HG03175 (cell line): ENCODE measurements around the gene AKT1.
"Not testable (repeated sequence)": the region's sequence is repeated elsewhere in the genome, so short reads cannot be mapped to it uniquely, and the experiment has no call there.

Experiments
- ATAC-seq: cut with Tn5 transposase; IDR thresholded peaks from one replicate; pipeline ENCODE4 v1.9.1; 2021; ENCODE audit warnings: mild to moderate bottlenecking, moderate library complexity; ENCODE audit not compliant: unreplicated experiment

Gene AKT1

DNA sequence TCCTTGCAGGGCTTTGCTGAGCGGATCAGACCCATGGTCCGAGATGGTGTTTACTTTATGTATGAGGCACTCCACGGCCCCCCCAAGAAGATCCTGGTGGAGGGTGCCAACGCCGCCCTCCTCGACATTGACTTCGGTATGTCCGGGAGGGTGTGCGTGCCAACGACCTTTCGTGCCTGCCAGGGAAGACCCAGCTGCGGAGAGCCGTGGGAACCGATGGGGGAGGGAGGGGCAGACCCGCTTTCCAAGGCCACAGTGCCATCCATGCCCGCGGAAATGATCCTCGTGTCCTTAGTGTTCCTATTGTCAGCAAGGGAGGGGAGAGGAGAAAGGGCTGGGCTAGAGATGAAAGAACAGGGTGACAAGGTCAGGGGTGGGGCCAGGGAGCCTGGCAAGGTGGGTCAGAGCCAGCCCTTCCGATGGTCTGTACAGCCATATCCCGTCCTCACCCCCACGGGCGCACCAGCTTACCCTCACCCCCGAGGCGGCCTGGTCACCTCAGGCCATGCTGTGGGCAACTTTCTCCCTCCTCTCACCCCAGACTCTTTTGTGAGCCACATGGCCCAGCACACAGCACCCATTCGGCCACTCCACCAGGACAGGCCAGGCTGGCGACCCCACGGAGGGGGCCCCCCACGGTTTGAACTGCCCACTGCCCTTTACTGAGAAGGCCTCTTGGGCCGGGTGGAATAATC lies 54.3 kb downstream of the AKT1 start:
- no peak for ATAC-seq

DNA sequence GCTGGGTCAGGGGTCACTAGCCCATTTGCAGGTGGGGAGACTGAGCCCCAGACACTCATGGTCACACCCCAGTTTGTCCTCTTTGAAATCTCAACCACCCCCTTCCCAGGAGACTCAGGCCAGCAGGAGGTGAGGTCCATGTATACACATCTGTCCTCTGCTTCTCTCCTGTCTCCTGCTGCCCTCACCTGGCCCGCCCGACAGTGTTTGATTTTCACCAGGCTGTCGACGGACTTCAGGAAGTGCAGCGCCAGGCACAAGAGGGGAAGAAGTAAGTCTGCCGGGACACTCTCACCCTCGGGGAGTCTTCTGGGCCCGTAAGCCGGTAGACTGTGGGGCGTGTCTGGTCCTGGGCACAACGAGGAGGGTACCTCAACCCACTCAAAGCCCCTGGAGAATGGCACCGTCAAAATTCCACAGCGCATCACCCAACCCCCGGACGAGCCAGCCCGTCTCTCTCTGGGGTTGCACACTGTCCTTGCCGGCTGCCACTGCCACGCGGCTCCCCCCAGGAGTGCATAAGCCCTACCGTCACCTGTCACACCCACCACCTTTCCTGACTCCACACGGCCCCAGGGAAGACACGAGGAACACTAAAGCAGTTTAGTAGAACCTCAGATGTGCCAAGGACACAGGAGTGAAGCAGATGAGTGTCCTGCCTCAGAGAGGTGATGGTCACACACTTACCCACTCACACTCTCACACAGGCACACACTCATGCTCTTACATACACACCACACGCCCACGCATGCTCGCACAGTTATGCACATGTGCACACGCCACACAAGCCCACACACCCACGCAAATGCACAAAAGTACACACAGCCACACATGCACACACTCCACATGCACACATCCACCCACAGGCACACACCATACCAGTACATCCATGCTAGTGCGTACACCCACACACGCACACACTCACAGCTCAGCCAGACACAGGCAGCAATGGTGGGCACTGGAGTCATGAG lies 55.7 kb downstream of the AKT1 start:
- no peak for ATAC-seq

DNA sequence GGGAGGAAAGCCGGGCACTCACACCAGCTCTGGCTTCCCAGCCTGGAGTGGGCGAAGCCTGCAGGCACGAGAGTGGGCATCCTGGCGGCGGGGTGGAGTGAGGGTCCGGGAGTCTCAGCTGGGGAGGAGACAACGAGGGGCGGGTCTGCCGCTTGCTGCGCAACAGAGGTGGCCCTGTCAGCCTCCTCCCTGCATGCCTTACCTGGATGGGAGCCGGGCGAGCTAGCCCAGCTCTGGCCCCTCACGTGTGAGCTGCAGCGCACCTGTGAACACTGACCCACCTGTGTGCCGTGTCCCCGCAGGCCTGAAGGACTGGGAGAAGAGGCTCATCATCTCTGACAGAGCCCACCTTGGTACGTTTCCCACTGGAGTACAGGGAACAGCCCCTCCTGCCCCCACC lies 56.5 kb downstream of the AKT1 start:
- ATAC-seq = no peak

DNA sequence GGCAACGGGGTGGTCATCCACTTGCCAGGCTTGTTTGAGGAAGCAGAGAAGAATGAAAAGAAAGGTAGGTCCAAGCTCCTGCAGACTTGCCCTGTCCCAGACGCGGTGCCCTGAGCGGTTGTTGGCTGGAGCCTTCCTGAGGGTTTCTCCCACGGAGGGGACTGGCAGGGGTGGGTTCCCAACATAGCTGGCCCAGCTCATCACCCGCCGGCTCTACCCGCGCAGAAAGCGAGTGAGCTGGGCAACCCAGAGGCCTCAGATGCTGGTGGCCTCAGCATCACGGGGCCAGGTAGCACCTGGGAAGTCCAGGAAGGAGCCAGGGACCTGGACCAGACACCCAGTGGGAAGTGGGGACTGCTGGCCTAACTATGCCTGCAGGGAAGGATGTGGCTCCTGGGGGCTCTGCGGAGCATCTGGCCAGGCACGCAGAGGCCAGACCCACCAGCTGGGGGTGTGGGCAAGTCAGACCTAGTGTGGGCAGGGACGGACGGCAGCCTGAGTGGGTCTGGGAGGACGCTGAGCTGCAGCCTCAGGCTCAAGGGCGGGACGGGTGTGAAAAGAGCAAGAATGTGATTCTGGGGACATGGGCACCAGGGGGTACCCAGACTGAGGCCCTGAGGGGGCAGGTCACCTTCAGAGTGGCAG lies 57.1 kb downstream of the AKT1 start:
- no peak for ATAC-seq

DNA sequence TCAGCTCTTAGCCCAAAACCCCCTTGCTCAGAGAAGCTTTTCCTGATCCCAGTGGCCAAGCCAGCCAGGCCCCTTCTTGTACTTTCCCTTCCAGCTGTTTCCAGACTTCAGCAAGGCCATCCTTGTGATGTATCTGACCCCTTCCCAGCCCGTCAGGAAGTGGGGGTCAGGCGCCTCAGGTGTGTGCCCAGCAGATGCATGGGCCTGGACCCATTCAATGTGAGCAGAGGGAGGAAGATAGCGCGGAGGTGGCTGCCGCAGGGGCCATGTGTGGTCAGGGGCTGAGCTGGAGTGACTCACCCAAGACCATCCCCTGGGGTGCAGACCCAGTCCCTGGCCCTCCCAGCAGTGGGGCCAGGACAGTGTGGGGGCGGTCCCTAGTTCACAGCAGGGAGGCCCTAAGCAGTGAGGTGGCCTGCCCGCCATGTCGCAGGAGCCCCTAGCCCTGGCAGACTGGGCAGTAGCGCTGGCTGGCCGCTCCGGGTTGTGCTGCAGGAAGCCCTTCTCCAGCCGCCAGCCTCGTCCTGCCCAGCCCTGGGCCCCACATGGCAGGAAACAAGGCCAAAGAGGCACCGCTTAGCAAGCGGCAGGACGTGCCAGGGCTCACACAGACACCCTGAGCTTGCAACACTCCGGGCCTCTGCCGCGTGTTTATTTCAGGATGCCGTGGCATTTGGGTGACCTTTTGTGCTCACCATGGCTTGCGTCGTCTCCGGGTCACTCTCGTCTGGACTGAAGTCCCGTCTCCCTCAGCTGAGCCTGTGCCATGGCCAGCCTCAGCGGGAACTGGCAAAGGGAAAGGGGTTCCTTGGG lies 59.5 kb downstream of the AKT1 start:
- no peak for ATAC-seq

DNA sequence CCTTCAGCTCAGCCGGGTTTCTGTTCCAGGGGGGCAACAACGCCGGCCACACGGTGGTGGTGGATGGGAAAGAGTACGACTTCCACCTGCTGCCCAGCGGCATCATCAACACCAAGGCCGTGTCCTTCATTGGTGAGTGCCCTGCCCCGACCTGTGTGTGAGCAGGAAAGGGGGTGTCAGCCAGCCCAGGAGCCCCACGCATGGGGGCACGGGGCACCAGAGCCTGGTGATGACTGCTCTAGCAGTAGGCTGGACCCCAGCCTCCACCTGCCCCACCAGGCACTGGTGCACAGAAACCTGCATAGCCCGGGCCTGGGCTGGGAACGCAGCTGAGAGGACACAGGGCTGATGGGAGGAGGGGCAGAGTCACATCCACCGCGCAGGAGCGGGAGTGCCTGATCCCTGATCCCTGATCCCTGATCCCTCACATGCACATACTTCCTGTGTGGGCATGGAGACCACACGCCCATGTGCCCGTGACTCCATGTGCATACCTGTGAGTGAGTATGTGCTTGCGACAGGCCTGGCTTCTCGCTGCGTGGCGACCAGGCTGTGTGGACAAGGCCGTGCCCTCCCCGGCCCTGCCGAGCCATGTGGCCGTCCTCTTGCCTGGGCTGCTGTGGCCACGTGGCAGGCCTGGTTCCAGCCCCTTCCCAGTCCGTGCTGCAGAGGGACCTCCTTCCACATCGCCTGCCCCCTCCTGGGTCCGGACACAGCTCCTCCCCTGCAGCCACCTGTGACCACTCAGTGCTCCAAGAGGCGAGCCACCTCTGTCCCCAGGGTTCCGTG lies 60.4 kb downstream of the AKT1 start:
- no peak for ATAC-seq

DNA sequence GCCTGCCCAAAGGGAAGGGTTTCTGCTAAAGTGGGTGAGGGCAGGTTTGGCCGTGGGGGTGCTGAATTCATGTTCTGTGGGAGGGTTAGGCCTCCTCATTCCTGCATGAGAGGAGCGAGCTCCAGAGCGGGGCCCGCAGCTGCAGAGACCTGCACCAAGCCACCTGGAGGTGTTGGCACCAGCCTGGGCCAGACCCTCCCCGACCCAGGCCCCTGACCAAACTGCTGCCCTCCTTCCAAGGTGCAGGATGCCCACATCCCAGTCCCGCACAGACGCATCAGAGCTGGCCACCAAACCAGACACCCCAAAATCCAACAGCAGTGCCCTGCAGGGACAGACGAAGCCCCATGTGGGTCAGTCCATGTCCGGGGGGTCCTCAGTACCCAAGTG lies 61.0 kb downstream of the AKT1 start:
- ATAC-seq = no peak

DNA sequence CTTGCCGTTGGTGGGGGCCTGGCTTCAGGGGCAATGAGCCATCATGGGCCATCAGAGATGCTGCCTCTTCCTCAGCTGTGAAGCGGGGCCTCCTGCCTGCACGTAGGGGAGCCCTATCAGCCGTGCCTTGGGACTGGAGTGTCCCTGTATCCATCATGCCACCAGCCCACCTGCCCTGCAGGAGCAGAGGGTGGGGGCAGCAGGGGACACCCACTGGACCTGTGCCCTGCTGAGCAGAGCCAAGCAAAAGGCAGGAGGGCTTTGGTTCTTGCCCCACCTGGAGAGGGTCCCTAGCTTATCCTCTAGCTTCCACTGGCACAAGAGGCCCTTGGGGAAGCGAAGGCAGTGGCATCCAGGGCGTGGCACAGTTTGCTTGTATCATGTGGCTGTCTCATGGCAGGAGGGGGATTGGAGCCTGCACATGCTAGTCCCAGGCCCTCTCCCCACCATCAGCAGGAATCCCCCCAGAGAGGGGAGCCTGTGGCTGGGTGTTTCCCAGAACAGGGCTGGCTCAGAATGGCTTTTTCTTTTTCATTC lies 61.4 kb downstream of the AKT1 start:
- ATAC-seq = no peak

DNA sequence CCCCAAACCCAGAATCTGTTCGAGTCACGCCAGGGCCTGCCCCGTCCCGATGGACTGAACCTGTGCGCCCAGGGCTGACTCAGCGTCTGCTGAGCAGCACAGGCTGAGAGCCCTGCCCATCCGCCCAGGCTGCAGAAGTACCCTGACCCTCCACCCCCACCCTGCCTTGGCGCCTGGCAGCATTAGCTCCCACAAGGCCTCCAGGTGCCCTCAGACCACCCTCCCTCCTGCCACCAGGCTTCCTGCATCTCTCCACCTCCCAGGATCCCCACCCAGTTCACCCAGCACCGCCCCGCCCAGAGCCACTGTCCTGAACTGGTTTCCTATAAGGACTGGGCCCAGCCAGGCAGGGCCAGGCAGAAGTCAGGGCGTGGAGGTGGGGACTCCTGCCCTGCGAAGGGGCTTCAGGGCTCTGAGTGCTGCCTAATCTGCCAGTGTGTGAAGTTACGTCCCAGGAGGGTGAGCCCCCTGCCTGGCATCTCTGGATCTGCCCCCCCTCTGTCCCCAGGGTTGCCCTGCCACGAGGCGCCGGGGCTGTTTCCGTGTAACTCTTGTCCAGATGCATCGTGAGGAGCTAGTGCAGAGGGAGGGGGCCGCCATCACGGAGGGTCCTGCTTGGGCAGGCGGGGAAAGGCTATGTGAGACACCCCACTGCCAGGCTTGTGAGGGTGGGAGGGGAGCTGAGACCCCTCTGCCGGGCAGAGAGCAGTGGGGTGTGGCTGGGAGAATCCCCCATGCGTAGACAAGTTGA lies 62.4 kb downstream of the AKT1 start:
- ATAC-seq = no peak

DNA sequence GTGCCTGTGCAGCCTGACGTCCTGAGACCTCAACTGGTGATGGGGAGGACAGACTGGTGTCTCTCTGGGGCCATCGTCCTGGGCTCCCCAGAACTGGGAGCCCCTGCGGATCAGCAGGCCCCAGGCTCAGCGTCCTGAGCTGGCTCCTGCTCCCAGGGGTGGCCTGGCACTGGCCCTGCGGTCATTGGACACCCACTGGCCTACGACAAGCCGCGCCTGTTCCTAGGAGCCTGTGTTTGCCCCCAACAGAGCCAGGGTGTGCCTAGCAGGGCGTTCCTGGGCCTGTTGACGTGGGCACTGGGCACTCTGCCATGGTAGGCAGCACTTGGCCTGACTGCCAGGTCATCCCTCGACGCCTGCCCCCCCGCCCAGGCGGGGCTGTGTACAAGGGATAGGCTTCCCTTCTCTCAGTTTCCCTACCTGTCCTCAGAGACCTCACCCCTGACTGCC lies 63.2 kb downstream of the AKT1 start:
- ATAC-seq = no peak

DNA sequence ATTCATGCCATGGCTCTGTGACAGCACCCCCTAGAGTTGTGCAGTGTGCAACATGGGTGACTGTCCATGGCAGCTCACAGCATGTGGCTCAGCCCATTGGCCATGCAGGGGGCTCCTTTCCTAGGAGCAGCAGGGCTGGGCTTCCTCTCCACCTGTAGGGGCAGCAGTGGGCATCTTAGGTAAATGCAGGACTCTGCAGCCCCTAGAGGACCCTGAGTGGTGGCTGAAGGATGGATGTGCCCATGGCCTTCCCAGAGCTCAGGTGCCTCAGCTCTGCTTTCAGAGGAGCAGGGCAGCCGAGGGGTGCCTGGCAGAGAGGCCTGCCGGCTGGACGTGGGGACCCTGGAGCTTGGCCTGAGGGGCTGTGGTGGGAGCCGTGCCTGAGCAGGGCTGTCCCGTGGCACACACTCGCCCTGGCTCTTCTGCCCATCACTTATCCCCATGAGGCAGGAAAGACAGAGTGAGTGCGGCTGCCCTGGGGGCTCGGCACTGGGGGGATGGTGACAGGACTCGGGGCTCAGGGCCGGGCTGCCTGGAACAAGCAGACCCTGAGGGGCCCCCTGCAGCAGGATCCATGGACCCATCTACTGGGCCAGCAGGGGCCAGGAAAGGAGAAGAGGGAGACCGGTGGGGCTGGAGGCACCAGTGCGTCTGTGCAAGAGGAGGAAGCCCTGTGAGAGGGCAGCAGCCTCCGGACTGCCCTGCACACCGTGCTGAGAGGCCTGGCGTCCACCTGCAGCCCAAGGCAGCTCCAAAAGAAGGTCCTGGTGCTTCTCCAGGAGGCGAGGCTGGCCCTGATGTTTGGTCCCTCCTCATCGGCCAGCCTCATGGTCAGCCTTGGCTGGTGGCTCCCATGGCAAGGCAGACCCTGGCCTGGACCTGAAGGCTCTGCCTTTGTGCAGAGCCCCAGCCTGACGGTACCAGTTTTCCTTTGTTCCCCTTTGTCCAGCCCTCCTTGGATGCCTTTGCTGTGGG lies 63.9 kb downstream of the AKT1 start:
- ATAC-seq = no peak

DNA sequence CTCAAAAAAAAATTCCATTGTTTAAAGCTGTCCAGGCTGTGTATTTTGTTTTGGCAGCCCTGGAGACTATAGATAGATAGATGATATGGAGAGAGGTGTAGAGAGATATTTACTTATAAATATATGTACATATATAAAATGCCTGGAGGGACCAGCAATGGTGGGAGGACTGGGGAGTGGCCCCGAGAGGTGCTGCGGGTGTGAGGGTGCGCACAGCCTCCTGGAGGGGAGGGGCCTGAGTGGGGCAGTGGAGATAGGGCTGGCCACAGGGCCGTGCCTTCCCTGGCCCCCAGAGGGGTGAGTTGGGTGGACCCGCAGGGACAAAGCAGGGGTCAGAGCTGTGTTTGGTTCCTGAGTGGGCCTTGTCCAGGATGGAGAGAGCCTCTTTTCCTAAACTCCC lies 65.1 kb downstream of the AKT1 start:
- ATAC-seq = no peak

DNA sequence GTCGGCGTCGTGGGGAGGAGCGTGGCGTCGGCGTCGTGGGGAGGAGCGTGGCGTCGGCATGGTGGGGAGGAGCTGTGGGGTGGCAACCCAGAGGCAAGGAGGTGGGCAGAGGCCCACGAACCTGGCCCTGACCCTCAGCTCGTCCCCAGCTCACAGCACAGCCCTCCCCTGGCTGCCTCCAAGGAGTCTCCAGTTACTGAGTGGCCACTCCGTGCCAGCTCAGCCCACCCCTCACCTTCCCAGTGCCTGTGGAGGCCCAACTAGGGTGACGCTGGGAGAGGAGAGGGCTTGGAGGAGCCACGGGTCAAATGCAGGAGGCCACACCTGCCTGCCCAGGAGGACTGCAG lies 65.7 kb downstream of the AKT1 start:
- no peak for ATAC-seq

DNA sequence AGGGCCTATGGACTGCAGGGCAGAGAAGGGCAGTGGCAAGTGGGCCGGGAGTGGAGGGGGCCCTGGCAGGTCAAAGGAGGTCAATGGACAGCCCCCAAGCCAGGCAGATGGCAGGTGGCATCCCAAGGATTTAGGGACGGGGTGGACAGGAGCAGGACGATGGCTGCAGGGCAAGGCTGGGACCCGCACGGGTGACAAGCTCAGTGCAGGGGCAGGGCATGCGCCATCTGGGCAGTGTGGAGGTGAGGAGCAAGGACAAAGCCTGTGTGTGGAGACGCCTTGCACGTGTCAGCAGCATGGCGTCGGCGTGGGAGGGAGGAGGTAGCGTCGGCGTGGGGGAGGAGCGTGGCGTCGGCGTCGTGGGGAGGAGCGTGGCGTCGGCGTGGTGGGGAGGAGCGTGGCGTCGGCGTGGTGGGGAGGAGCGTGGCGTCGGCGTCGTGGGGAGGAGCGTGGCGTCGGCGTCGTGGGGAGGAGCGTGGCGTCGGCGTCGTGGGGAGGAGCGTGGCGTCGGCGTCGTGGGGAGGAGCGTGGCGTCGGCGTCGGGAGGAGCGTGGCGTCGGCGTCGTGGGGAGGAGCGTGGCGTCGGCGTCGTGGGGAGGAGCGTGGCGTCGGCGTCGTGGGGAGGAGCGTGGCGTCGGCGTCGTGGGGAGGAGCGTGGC lies 66.2 kb downstream of the AKT1 start:
- ATAC-seq = not testable (repeated sequence)

DNA sequence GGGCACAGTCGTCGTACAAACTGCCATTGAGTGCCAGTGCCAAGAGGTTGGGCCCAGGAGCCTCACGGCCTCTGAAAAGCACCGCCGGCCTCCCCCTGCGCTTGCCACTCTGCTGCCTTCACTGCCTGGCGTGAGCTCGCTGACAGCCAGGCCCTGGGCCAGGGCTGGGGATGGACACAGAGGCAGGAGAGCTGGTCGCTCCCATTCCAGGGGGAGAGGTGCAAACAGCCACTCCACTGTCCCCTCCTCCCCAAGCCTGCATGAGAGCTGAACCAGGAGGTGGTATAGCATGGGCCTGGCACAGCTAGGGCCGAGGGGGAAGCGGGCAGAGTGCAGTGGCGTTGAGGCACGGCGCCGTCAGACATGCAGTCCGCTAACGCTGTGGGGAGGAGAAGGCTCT lies 66.9 kb downstream of the AKT1 start:
- no peak for ATAC-seq

DNA sequence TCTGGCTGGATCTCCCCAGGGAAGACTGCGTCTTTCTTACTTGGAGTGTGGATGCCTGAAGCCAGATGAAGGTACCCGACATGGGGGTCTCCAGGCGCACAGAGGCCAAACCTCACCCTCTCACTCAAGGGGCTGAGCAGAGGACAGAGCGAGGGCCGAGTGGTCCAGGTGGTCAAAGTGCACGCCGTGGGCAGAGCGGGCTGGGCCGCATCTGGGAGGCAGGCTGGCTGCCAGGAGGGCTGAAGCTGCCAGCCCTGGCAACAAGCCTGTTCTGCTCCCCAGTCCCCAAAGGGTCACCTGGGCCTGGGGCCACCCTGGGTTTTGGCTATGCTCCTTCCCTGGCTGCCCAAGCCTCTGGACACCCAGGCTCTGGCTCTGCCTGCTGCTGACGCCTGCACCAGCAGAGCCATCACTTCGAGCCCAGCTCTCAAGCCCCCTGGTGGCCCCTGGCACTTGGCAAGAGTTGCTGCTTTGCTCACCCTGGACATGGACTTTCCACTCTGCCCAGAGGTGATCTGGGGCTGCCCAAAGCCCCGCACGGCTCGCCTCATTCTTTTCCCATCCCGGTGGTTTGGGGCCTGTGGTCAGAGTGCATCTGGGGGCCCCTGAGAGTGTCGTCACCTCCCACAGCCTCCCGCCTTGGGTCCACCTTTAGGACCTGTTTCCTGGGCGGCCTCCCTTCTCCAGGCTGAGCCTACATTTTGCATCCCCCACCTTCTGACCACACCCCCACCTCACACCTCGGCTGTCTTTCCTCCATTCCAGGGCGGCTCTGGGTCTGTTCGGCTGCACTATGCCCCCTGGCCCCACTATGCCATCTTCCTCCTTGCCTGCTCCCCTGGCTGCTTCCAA lies 68.7 kb downstream of the AKT1 start:
- no peak for ATAC-seq
